GM12872 (cell line): ENCODE data around the gene MMP12.

Experiments
- TF ChIP-seq, protein P1 (sequence below): IDR thresholded peaks from 3 replicates; pipeline ENCODE4 v1.5.1; 2011; ENCODE audit warnings: low read depth, mild to moderate bottlenecking, low read length, moderate library complexity; ENCODE audit not compliant: insufficient read depth

MMP12 gene

DNA sequence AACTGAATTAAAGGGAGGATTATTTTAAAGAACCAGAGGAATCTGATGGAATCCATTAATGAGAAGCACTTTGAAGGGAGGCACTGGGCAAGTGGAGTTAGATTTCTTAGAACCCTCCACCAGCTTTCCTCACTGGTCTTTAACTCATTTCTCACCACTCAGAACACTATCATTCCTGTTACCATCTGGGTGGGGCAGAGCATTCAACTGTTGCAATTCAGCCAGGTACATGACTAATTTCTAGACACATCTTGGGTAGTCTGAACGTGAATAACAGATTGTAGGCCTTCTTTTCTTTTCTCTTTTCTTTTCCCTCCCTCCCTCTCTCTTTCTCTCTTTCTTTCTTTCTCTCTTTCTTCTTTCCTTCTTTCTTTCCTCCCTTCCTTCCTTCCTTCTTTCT, 61.3 kb downstream of the MMP12 start:
- TF ChIP-seq, protein P1, sequence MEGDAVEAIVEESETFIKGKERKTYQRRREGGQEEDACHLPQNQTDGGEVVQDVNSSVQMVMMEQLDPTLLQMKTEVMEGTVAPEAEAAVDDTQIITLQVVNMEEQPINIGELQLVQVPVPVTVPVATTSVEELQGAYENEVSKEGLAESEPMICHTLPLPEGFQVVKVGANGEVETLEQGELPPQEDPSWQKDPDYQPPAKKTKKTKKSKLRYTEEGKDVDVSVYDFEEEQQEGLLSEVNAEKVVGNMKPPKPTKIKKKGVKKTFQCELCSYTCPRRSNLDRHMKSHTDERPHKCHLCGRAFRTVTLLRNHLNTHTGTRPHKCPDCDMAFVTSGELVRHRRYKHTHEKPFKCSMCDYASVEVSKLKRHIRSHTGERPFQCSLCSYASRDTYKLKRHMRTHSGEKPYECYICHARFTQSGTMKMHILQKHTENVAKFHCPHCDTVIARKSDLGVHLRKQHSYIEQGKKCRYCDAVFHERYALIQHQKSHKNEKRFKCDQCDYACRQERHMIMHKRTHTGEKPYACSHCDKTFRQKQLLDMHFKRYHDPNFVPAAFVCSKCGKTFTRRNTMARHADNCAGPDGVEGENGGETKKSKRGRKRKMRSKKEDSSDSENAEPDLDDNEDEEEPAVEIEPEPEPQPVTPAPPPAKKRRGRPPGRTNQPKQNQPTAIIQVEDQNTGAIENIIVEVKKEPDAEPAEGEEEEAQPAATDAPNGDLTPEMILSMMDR, result no peak
